ENCODE measurements around the gene TIMM44.

DNA sequence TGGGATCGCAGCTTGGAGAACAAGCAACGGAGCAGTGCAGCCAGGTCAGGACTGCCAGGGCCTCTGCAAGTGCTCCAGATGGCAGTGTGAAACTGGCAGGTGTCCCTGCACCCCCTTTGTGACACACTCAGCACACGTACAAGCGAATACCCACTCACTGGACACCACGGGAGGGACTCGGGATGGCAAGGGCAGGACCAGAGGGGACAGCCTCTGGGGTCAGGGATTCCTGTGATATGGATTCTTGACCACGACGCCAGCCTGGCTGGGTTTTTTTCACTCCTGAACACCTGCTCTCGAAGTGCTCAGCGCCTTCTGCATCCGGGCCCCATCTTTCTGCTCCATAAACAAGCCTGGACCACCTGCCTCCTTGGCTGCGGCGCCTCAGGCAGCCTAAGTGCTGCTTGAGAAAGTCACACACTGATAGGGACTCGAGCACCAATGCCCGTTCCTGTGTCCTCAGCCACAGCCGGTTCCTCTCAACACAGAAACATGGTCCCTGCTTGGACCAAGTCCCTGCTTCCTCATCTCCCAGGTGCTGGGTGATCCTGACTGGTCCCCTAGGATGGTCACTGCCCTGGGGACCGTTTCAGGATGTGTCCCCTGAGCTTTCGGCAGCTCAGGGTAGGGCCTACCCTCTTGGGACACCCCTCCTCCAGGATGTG, 40.0 kb upstream of the TIMM44 start:
- TF ChIP-seq, protein P1, sequence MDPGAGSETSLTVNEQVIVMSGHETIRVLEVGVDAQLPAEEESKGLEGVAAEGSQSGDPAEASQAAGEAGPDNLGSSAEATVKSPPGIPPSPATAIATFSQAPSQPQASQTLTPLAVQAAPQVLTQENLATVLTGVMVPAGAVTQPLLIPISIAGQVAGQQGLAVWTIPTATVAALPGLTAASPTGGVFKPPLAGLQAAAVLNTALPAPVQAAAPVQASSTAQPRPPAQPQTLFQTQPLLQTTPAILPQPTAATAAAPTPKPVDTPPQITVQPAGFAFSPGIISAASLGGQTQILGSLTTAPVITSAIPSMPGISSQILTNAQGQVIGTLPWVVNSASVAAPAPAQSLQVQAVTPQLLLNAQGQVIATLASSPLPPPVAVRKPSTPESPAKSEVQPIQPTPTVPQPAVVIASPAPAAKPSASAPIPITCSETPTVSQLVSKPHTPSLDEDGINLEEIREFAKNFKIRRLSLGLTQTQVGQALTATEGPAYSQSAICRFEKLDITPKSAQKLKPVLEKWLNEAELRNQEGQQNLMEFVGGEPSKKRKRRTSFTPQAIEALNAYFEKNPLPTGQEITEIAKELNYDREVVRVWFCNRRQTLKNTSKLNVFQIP (CRISPR knock-in tag; IDR thresholded peaks at IDR 0.05; ENCODE audit: borderline replicate concordance, low read depth), result no peak
- TF ChIP-seq ISL1 (CRISPR knock-in tag; IDR thresholded peaks at IDR 0.05), result no peak
